HEK293T (cell line): ENCODE measurements around the gene SMAD3.

Experiments used
- CTCF ChIA-PET: fragments of 350-600 bp; formaldehyde crosslinking; extraction: SDS; loops from one replicate; lab custom pipeline; 2021; ENCODE audit warnings: antibody characterized with exemption, inconsistent platforms; lab: Yijun Ruan, JAX
- POLR2A ChIA-PET: fragments of 350-600 bp; formaldehyde crosslinking; extraction: SDS; loops from one replicate; lab custom pipeline; 2020; ENCODE audit warnings: antibody characterized with exemption, inconsistent platforms; lab: Yijun Ruan, JAX
- DNase-seq: peaks from one replicate; pipeline ENCODE4 v3.0.0; 2012; ENCODE audit warnings: mixed read lengths; ENCODE audit errors: extremely low spot score
- ARNT ChIP-seq: fragments of 450-650 bp; IDR thresholded peaks from 2 replicates; pipeline ENCODE4 v1.6.1; 2017; ENCODE audit warnings: mild to moderate bottlenecking
- BHLHE40 ChIP-seq: fragments of 450-650 bp; IDR thresholded peaks from 2 replicates; pipeline ENCODE4 v1.6.1; 2016; ENCODE audit warnings: mild to moderate bottlenecking, moderate library complexity, borderline replicate concordance
- CTBP1 ChIP-seq: fragments of 450-650 bp; IDR thresholded peaks from 2 replicates; pipeline ENCODE4 v1.6.1; 2016; ENCODE audit warnings: borderline replicate concordance
- ELF4 ChIP-seq: fragments of 450-650 bp; IDR thresholded peaks from 2 replicates; pipeline ENCODE4 v1.6.1; 2017; ENCODE audit warnings: antibody characterized with exemption
- FOXA1 ChIP-seq: fragments of 450-650 bp; IDR thresholded peaks from 2 replicates; pipeline ENCODE4 v1.6.1; 2016; ENCODE audit warnings: mild to moderate bottlenecking
- FOXK2 ChIP-seq: fragments of 450-650 bp; IDR thresholded peaks from 2 replicates; pipeline ENCODE4 v1.6.1; 2016; ENCODE audit warnings: mild to moderate bottlenecking
- FOXM1 ChIP-seq: fragments of 450-650 bp; IDR thresholded peaks from 2 replicates; pipeline ENCODE4 v1.6.1; 2017; ENCODE audit warnings: mild to moderate bottlenecking, borderline replicate concordance
- HDGF ChIP-seq: fragments of 450-650 bp; IDR thresholded peaks from 2 replicates; pipeline ENCODE4 v1.6.1; 2017; ENCODE audit warnings: antibody characterized with exemption, borderline replicate concordance
- L3MBTL2 ChIP-seq: fragments of 450-650 bp; conservative IDR thresholded peaks from 2 replicates; pipeline ENCODE4 v1.6.1; 2016; ENCODE audit warnings: mild to moderate bottlenecking
- LEF1 ChIP-seq: fragments of 450-650 bp; IDR thresholded peaks from 2 replicates; pipeline ENCODE4 v1.6.1; 2017; ENCODE audit warnings: mild to moderate bottlenecking, borderline replicate concordance
- NFRKB ChIP-seq: fragments of 450-650 bp; IDR thresholded peaks from 2 replicates; pipeline ENCODE4 v1.6.1; 2016; ENCODE audit warnings: mild to moderate bottlenecking, moderate library complexity
- SP1 ChIP-seq: fragments of 450-650 bp; IDR thresholded peaks from 2 replicates; pipeline ENCODE4 v1.6.1; 2017
- SUZ12 ChIP-seq: fragments of 450-650 bp; IDR thresholded peaks from 2 replicates; pipeline ENCODE4 v1.6.1; 2016; ENCODE audit warnings: mild to moderate bottlenecking
- TARDBP ChIP-seq: fragments of 450-650 bp; IDR thresholded peaks from 2 replicates; pipeline ENCODE4 v1.6.1; 2016
- ZNF384 ChIP-seq: fragments of 450-650 bp; IDR thresholded peaks from 2 replicates; pipeline ENCODE4 v1.6.1; 2016
- TF ChIP-seq, protein P1 (sequence below): fragments of 450-650 bp; IDR thresholded peaks from 2 replicates; pipeline ENCODE4 v1.6.1; 2016

The SMAD3 gene

DNA sequence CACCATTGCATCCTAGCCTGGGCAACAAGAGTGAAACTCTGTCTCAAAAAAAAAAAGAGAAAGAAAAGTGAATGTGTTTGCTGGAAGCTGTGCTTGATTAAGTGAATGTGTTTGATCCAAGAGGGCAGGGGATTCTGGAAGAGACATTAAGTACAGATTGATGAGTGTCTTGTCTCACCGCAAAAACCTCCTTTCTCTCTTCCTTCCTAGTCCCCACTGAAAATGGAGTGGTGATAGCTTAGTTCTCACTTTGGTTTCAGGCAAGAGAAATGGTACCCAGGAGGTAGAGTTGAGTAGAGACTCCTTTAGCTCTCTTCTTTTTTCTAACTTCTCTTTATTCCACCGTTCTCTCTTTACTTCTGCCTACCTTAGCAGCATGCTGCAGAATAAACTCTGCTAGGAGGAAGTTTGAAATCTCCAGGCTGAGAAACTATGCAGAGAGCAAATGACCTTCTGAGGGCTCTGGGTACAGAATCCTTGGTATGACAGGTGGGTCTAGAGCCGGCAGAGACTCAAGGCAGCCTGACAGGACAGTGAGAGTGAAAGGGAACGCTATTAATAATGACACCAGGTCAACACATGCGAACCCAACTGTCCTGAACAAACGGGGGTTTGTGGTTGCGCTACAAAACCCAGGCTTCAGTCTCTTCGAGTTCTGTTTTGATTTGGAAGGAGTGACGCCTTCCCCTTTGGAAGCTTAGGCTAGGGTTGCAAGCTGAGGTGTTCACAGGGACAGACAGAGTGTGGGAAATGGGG is 74.9 kb downstream of the SMAD3 start:
- CTCF ChIA-PET, result no interaction called here
- TF ChIP-seq TARDBP (no peak), HDGF (no peak), CTBP1 (no peak), FOXK2 (no peak), FOXA1 (no peak), NFRKB (no peak), ARNT (no peak), LEF1 (no peak), SP1 (no peak), ZNF384 (no peak)
- no peak for DNase-seq
- POLR2A ChIA-PET, result no interaction called here

DNA sequence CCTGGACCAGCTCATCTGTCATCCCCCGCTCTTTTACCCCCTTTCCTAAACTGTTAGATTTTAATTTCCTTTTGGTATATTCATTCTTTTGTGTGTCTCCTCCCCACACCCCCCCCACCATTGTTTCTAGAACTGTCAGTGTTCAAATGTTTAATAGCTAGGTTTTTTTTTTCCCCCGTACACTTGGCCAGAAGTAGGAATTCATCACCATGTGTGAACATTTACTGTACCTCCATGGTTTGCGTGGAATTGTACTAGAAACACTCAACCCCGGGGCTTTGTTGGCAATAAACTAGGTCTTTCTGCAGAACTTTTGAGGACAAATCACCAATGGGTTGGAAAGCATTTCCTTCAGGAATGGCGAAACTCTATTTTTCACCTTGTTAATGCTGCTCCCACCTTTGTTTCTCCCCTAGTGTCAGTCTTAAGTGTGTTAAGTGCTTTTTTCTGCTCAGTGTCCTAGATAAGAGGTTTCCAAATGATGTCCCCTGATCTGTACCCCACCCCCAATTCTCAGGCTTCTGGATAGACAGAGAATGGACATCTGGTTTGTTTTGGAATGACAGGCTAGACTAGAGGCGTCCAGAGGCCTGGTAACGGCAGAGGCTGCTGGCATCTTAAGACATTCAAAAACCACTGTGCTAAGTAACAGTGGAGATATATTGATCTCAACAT is 76.8 kb downstream of the SMAD3 start:
- TF ChIP-seq NFRKB (no peak), SP1 (no peak)
- POLR2A ChIA-PET, result no interaction called here
- CTCF ChIA-PET, result interaction anchor here (0.6 to 1.0 kb wide), 2 partner anchors 21 to 26 kb away, joined by 3 read pairs; no protein-coding TSS in a partner anchor
- no peak for DNase-seq

DNA sequence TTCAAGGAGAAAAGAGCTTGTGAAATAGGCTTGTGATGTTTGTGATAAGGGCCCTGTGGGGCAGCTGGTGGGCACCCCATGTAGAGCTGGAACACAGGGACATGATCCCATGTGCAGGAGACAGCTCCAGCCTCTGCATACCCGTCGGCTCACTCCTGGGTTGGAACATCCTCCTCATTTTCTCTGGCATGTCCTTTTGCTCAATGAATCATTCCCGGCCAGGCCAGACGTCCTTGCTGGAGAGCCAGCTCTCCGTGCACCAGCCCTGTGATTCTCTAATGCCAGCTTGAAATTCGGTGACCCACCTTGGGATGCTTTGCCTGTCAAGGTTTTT is 77.3 kb downstream of the SMAD3 start:
- CTCF ChIA-PET, result interaction anchor here (1.0 kb wide), 1 partner anchor 21 kb away, joined by 3 read pairs; no protein-coding TSS in a partner anchor
- POLR2A ChIA-PET, result no interaction called here
- no peak for DNase-seq
- no peak for TF ChIP-seq ARNT
- no peak for TF ChIP-seq FOXM1
- TF ChIP-seq ELF4, result no peak
- no peak for TF ChIP-seq ZNF384
- TF ChIP-seq CTBP1, result no peak
- TF ChIP-seq HDGF, result no peak
- no peak for TF ChIP-seq LEF1
- no peak for TF ChIP-seq L3MBTL2
- no peak for TF ChIP-seq SP1

DNA sequence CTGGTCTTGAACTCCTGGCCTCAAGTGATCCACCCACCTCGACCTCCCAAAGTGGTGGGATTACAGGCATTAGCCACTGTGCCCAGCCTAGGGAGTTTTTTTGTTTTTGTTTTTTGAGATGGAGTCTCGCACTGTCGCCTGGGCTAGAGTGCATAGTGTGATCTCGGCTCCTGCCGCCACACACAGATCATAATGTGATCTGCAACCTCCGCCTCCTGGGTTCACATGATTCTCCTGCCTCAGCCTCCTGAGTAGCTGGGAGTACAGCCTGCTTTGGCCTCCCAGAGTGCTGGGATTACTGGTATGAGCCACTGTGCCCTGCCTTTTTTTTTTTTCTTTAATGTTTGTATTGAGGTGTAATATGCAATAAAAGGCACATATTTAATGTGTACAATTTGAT is 78.2 kb downstream of the SMAD3 start:
- ChIA-PET POLR2A (no interaction called here), CTCF (no interaction called here)
- DNase-seq, result no peak
- TF ChIP-seq ARNT, result no peak
- no peak for TF ChIP-seq SP1
- TF ChIP-seq SUZ12, result no peak
- TF ChIP-seq, protein P1, sequence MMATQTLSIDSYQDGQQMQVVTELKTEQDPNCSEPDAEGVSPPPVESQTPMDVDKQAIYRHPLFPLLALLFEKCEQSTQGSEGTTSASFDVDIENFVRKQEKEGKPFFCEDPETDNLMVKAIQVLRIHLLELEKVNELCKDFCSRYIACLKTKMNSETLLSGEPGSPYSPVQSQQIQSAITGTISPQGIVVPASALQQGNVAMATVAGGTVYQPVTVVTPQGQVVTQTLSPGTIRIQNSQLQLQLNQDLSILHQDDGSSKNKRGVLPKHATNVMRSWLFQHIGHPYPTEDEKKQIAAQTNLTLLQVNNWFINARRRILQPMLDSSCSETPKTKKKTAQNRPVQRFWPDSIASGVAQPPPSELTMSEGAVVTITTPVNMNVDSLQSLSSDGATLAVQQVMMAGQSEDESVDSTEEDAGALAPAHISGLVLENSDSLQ, result no peak
- no peak for TF ChIP-seq HDGF
- no peak for TF ChIP-seq NFRKB
- TF ChIP-seq CTBP1, result no peak
- no peak for TF ChIP-seq LEF1
- TF ChIP-seq FOXK2, result no peak
- no peak for TF ChIP-seq FOXA1
- TF ChIP-seq ZNF384, result no peak
- TF ChIP-seq FOXM1, result no peak
- TF ChIP-seq L3MBTL2, result no peak
- TF ChIP-seq BHLHE40, result no peak
- TF ChIP-seq TARDBP, result no peak
- no peak for TF ChIP-seq ELF4

DNA sequence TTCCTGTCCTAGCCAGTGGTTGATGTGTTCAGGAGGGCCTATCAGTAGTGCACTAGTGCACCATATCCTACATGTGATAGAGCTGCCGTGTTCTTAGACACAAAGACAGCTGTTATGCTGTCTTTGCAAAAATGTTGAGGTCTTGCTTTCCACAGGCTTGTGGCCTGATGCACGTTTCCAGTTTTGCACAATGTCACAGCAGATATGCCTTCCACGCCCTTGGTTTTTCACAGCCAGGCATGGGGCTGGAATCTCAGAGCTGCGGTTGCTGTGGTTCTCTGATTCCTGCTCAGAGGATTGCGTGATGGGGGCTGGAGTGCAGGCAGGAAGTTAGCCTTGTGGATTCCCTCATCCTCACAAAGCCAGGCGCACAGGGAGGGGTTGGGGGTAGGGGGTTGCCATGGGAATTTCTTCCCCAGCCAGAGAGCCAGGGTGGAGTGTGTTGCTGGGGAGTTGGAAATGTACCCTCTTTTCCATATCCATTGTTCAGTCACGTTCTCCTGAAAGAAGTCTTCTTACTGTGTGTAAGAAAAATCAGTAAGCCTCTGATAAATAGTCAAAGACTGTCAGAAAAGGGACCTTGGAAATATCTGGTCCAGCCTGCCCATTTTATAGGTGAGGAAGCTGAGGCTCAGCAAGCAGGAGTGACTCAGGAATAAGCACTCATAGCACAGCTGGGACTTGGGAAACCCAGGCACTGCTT is 79.4 kb downstream of the SMAD3 start:
- ChIA-PET CTCF (interaction anchor here (0.6 kb wide), 1 partner anchor 442 kb away, joined by 3 read pairs; no protein-coding TSS in a partner anchor), POLR2A (no interaction called here)
- DNase-seq, result no peak
- TF ChIP-seq, protein P1, result no peak
- TF ChIP-seq FOXK2 (no peak), LEF1 (no peak), ELF4 (no peak), FOXM1 (no peak), HDGF (no peak), BHLHE40 (no peak), NFRKB (no peak), ZNF384 (no peak), TARDBP (no peak), ARNT (no peak), L3MBTL2 (no peak), CTBP1 (no peak), FOXA1 (no peak), SUZ12 (no peak), SP1 (no peak)

DNA sequence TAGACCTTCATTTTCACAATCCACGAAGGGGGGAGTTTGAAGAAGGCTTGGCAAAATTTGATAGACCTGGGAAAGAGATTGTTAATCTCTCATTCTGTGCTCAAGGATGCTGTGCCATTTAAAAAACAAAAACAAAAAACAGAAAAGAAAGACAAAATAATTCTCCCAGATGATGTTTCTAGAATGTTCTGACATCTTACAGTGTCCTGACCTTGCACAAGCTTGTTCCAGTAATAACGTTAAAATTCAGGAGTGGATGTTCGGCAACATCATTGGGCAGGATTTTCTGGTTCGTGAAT is 79.9 kb downstream of the SMAD3 start:
- ChIA-PET POLR2A (interaction anchor here (1.0 kb wide), 1 partner anchor 11 kb away, joined by 3 read pairs; no protein-coding TSS in a partner anchor), CTCF (interaction anchor here (0.6 kb wide), 1 partner anchor 442 kb away, joined by 3 read pairs; no protein-coding TSS in a partner anchor)
- DNase-seq, result no peak
- TF ChIP-seq CTBP1 (no peak), FOXK2 (no peak), SUZ12 (no peak), HDGF (no peak), ELF4 (no peak), L3MBTL2 (no peak), LEF1 (no peak)

DNA sequence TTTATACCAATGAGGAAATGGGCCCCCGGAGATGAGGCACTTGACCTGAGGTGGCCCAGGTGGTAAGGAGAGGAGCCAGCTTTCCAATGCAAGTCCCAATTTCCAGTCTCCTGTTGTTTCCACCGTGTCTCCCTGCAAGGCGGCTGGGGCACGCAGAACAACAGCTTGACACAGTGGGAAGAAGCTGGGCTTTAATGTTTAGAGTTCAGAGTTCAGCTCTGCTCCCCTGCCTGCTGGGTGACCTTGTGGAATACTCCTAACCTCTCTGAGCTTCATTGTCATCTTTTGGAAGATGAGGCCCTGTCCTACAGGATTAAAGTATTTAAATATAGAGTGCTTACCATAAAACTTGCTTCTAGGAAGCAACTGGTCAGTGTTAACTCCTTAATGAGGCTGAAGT is 80.3 kb downstream of the SMAD3 start:
- no peak for TF ChIP-seq BHLHE40
- no peak for TF ChIP-seq ZNF384
- TF ChIP-seq, protein P1, result no peak
- no peak for TF ChIP-seq CTBP1
- TF ChIP-seq NFRKB, result no peak
- ChIA-PET CTCF (interaction anchor here (0.6 kb wide), 1 partner anchor 443 kb away, joined by 3 read pairs; no protein-coding TSS in a partner anchor), POLR2A (interaction anchor here (1.0 kb wide), 1 partner anchor 11 kb away, joined by 3 read pairs; no protein-coding TSS in a partner anchor)
- DNase-seq, result no peak
